LHCN-M2 (cell line): Measurements from ENCODE around the gene LARP4B. TPM values are rescaled to one million over a fixed set of nuclear protein-coding genes. Genes with fewer than 3 reads are reported as not detected.
A peak's percentile ranks its signal among the peaks of the same experiment; 100 is the strongest.

ENCODE experiments used
- DNase-seq: peaks from one replicate; pipeline ENCODE4 v3.0.0-alpha.2; 2012; ENCODE audit warnings: low read depth
- total RNA-seq: library from RNA; depleted of rRNA; stranded (reverse); fragments of >200 nt; gene quantifications from 2 replicates; pipeline ENCODE4 v1.2.3, GENCODE V29; 2014

LARP4B gene
- total RNA-seq, 1 experiment from 2014 or later = 32.6 TPM

DNA sequence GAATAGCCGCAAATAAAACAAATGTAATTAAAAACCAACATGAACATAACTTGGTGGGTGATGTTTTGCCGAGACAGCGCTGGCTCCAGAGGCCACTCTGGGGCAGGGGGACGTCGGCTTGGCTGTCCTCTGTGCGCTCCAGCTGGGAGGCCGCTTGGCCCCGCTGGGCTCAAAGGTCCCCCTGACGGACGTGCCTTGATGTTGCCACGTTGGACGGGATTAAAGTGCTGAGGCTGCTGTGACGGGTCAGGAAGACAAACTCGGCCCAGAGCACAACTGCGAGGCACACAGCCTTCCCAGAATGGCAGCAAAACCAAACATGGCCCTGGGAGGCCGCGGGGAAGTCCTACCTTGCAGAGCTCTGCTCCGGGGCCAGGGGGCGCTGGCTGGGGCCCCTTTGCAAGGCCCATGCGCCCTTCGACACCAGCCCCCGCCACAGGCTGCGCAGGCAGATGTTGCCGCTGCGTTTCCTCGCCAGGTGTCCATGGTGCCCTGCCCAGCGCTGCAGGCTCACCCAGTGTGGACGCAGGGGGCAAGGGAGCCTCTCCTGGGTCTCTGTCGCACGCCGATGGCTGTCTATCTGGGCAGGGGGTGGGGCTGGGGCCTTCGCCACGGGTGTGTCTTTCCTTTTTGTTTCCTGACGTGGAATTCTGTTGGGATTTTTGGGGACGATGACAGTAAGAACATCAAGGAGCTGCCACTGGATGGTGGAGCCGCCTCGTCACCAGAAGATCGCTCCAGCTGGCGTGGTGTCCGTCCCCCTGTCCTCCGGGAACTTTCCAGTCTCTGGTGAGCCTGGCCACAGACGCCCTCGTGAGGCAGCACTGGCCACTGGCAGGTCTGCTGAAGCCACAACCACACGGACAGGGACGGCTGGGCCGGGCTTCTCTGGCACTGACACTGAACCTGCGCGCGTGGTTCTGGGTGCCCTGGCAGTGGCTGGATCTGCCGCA, 142.4 kb downstream of the LARP4B start:
- DNase-seq = peak; percentile 58

DNA sequence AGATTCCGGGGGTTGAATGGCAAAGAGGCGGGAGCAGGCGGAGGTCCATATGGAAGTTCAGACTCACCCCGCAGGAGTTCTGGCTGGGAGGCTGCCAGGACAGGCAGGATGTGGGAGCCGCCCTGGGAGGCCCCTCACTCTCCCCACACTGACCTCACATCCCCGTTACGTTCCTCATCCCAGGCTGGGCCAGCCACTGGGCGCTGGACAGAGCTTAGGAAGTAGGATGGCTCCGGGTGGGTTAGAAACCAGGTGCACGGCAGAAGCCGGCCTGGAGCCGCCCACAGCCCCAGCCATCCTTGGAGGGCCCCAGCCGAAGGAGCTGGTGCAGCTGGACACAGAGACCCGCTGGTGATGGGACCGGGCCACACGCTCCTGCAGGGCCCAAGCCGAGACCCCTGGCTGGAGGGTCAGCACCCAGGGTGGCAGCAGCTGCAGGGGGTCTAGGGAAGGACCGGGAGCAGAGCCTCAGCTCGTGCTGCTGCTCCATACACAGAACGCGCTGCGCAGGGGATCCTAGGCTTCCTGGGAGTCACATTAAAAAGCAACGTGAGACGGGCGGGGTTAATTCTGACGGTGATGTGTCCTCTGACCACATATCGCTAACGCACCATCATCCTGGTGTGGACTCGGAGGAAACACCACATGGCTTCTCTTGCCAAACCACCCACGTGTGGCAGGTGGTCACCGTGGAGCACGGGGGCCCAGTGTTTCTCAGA, 143.4 kb downstream of the LARP4B start:
- no peak for DNase-seq

DNA sequence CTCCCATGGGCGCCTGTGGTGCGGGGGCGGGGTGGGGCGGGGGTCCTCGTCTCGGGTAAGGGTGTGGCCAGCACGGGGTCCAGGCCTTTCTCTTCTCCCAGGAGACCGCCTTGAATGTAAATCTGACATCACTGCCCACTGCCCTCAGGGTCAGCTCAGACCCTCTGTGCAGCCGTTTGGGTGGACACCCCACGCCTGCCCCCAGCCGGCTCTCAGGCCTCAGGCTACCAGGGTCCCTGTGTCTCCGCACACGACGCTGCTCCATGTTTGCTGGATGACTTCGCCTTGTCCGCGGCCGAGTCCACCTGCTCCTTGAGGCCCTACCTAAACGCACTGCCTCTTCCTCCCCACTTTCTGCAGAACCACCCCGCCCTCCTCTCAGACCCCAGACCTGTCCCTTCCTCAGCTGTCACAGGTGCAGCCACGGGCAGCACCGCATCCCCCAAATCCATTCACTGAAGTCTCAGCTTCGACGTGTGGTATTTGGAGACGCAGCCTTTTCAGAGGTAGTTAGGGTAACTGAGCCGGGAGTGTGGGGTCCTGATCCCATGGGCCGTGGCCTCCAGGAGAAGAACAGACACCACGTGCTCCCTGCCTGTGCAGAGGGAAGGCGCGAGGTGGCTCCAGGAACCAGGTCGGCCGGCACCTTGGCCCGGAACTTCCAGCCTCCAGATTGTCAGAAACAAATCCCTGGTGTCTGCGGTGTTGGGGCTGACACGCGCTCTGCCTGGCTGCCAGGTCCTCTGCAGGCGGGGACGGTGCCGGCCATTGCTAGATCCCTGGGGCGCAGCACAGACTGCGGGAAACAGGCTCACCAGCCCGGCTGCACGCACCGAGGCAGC, 144.7 kb downstream of the LARP4B start:
- no peak for DNase-seq

DNA sequence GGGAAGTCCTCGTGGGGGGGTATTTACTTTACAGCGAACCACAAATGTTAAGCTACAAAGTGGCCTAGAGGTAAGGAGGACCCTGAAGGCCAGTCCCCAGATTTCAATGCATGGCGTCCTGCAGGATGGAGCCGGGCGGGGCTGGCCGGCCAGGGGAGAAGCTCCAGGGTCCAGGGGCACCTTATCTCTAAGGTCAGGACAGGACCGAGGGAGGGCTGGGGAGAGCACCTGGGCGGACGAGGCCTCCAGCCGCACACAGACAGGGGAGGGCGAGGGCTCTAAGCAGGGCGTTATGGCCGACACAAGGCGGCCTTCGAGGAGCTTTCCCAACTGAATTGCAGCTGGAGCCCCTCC, 145.7 kb downstream of the LARP4B start:
- no peak for DNase-seq

DNA sequence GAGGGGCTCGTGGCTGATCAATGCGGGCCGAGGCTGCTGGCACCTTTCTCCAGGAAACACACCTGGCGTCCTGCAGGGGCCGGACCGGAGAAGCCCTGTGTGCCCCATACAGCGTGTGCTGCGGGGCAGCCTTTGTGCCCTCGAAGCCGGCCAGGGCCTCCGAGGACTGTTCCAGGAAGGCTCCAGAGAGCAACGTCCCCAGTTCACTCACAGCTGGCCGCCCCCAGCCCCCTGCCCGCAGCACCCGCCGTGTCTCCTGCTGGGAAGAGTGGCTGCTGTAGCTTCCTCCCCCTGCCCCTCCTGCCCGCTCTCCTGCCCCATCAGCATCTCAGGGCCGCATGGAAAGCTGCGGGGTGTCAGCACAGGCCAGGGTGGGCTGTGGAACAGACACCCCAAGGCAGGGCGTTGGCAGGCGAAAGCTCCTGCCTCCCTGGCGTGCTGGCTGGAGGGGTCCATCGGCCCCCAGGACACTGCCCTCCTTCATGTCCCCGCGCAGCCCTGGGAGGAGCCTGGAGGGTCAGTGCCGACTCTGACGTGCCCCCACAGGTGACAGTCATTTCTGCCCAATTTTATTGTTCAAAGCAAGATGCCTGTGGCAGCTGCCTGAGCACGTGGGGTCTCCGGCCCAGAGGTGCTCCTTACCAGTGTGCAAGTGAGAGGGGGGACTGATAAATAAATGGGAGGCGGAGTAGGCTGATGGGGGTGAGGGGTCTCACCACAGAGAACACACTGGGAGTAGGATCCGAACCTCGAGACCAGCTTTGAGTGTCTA, 146.2 kb downstream of the LARP4B start:
- DNase-seq = no peak

DNA sequence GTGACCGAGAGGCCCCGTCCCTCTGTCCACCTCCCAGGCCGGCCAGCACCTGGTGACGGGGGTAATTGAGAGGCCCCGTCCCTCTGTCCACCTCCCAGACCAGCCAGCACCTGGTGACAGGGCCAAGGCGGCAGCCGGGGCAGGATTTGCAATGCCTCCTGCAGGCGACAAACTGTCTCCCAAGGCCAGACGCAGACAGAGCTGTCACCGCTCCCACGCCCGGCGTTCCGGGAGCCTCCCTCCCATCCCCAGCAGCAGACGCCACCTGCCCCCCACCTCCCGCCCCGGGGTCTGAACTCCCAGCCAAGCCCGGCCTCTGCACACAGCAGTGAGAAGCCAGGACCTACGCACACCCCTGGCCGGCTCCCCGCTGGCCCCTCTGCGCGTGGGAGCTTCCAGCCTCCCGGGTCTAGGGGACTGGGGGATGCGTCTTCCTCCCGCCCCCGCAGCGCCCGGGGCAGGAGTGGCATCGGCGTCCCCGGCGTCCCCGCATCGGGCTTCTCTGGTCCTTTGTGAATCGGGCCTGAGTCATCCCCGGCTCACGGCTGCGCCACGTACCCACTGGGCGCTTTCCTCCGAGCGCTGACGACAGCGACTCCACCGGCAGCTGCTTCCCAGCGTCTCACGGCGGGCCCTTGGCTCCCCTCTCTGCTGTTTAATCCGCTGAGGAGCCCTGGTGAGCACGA, 147.0 kb downstream of the LARP4B start:
- peak; percentile 72 for DNase-seq

DNA sequence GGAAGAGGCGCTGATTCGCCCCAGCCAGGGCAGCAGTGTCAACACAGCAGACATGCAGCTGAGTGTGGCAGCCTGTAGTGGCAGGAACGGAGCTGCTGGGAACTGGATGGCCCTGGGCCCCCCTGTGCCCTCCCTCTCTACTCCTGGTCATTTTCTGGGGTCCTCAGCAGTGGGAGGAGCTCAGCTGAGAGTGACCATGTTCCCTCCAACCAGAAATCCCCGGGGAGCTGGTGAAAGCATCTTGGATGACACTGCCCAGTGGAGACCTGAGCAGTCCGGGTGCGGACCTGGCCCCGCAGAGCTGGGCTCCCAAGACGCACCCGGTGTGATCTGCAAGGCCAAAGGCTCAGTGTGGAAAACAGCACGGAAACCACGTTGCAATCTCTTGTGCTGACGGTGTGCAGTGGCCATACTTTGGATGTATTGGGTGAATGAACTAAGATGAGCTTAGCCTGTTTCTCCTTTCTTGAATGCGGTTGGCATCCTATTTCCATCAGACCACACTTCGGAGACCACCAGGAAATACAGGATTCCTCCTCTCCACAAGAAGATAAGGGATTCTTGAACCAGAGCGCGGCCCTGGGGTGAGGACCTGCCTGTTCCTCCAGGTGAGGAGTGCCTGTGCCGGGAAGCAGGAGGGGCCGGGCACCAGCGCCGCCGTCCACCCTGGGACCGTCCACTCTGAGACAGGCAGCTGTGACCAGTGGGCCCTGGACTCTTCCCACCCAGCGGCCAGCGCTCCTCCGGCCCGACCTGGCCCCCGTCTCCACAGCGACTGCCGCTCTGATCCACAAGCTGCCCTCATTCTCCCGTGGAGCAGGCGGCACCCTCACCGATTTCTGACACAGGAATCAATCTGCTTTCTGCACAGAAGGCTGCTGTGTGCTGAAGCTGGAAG, 148.5 kb downstream of the LARP4B start:
- no peak for DNase-seq

DNA sequence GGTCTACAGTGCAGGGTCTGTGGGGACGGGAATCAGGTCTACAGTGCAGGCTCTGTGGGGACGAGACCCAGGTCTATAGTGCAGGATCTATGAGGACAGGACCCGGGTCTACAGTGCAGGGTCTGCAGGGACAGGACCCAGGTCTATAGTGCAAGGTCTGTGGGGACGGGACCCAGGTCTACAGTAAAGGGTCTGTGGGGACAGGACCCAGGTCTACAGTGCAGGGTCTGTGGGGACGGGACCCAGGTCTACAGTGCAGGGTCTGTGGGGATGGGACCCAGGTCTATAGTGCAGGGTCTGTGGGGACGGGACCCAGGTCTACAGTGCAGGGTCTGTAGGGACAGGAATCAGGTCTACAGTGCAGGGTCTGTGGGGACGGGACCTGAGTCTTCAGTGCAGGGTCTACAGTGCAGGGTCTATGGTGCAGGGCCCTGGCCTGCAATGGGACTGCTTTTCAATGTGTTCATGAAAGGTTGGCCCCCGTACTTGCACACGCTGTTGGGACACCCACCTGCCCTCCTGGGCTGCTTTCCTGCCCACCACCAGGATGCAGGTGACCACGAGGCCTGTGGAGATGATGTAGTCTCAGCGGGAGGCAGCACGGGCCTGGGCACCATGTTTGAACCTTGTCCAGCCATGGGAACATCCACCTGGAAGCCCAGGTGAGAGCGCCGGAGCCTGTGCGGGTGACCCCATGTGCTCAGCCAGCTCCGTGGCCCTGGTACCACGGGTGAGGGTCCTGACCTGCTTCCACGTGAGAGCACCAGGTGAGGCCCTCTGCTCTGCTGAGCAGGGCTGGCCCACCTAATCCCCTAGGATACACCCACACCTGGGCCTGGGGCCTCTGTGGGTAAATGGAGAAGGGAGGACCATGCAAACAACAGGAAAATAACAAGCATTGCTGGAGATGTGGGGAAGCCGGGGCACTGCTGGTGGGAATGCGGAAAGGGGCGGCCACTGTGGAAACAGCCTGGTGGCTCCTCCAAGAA, 150.7 kb downstream of the LARP4B start:
- no peak for DNase-seq

DNA sequence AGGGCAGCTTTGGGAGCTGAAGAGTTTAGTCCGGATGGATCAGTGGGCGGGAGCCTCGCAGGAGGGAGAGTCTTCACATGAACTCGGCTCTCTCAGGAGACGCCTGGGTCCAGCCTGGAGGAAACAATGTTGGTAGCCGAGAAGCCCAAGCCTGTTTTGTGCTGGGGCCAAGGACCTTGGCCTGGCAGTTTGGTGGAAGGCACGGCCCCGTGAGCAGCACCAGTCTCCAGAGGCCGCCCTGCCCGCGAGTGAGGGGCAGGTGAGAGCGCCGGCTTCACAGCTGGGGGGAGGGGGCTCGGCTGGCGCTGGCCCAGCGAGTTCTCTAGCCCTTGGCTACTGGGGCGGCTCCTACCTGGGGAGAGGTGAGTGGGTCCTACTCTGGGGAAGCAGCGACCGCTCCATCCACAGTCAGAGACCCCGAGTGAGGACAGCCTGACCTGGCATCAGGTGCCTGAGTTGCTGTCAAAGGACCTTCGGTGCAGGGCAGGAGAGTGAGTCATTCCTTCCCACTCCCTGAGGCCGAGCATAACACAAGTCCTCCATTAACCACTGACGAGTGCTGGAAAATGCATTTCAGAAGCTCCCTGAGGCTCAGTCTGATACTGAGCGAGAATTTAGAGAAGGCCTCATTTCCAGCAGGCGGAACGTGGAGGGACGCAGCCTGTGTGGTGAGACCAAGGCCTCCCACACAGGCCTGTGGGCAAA, 152.7 kb downstream of the LARP4B start:
- DNase-seq = no peak

DNA sequence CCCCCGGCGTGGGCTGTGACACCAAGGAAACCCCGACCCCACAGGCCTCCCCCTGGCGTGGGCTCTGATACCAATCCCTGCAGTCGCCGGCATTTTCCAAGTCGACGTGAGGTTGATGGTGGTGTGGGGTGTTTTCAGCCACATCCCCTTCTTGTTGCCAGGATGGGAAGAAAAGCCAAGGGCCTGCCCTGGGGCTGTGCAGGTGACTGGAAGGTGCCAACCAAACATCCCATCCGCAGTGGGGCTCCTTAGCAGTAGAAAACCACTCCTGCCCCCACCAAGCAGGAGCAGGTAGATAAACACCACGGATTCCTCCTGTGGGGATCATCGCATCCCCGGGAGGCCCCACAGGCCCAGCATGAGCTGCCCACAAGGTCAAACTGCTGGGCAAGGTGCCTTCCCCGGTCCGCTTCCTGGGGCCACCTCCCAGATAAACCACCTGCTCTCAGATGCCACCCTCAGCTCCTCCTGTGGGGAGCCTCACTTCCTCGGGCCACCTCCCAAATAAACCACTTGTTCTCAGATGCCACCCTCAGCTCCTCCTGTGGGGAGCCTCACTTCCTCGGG, 153.5 kb downstream of the LARP4B start:
- no peak for DNase-seq

DNA sequence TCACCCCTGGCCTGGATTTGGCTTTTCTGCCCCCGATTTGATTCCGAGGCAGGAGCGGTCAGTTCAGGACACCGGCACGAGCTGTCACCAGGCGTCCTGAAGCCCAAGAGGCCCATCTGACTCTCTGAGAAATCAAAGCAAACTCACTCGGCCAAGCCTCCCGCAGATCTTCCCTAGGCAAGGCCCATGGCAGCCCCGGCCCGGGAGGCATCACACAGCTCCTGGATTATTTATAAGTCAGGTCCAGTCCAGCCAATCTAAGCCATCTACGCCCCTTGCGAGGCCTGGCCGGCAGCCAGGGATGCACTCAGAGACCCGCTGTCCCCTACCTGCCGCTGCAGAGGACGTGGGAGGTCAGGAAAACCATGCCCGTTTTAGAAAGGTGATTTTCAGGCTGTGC, 154.7 kb downstream of the LARP4B start:
- DNase-seq = no peak

DNA sequence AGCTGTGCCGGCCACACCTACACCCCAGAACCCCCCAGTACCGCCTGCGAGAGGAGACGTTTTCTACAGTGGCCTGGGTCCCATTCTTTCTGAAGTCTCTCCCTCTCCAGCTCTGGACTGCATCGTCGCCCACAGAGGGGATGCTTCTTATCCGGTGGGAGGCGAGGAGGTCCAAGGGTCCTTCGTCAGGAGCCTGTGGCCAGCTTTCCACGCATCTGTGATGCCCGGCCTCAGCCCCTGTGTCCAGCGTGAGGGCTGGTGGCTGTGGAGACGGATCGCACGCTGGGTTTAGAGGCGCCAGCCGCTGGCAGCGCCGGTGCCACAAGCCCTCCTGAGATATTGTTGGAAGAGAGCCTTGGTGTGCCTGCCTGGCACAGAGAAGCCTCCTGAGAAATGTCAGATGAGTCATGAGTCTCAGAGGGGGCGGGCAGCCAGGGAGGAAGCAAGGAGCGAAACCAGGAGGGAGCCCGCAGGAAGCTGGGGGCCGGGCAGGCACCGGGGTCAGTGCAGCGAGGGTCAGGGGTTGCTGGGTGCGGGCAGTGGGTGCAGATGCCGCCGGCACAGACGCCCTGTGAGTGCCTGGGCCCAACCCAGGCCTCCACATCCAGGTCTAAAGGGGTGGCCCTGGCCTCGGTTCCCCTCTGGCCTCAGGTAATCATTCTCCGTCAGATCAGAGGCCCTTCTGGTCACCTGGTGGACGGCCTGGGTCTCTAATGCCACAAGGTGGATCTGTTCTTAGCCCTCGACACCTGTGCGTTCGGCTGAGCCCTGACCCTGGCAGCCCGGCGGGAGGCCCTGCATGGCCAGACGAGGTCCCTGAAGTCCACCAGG, 156.0 kb downstream of the LARP4B start:
- DNase-seq = peak; percentile 60

DNA sequence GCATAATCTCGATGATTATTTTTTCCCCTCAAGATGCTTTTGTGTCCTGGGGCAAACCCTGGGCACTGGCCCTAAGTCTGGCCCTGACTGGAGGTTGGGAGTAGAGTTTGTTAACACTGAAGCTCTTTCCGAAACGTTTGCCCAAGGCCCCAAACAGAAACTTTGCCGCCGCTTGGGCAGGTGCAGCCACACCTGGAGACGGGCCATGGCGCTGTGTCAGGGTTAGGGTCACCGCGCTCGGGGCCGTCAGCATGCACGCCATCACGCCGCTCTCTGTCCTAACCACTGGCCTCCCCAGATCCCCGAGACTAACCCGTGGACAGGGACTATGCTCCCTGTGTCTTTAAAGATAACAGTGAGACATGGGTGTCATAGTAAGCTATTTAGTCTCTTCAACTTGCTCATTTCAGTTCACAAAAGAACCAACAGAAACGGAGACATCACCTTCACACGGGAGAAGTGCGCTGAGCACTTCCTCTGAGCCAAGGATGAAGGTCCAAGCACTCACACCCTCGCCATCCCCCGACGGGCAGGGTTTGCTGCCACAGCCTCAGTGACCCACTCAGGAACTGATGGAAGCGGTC, 156.8 kb downstream of the LARP4B start:
- DNase-seq = no peak

DNA sequence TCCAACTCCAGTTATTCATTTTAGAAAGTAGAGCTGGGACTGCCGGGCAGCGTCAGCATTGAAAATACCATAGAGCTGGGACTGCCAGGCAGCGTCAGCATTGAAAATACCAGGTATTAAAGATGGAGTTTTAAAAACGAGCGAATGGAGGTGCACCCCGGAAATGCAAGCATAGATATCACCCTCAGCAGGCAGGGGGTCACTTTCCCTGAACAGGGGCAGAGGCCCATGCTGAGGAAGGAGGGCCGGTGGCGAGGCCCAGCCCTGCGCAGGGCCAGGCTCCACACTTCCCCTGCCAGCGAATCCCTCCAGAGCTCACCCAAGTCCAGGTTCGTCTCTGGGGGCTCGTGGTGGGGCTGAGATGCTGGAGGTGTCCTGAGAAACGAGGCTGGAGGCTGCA, 157.3 kb downstream of the LARP4B start:
- no peak for DNase-seq

DNA sequence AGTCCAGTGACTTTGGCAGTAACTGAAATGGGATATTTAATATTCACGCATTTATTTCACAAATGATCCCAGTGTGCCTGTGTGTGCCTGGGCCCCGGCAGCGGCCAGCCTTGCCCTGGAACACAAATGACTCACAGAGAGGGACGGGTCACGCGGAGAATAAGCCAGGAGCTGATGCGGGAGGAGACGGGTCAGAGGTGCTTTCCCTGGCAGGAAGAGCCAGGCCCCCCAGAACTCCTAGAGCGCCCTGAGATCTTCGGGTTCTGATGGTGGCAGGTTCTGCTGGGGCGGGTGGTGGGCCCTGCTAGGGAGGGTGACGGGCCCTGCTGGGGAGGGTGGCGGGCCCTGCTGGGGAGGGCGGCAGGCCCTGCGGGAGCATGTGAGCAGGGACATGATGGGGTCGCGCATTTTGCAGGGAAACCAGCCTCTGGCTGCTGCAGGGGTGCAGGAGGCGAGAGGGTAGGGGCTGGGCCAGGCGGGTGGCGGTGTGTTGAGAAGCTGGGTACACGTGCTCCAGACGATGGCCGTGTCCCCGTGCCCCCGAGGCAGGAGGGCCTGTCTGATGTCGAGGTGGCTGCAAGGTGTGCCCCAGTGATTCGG, 157.8 kb downstream of the LARP4B start:
- DNase-seq = no peak

DNA sequence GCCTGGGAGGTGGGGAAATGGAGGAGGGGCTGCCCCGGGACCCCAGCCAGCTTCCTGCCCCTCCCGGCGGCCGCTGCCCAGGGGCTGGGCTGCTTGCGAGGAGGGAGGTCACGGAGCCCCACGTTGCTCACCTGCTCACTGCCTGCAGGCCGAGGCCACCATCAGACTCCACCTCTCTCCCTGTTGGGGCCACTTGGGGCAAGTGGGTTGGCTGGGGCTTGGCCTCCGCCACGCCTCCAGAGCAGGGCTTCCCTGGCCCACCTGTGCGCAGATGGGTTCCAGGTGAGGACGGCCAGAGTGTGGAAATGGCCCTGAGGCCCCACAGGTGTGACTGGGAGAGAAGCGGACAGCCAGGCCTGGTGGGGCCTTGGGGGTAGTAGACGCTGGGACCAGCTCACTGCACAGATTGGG, 159.3 kb downstream of the LARP4B start:
- no peak for DNase-seq
